Neural cell (in vitro differentiated cells): ENCODE results near the gene ALOXE3. TPM values are rescaled to one million over a fixed set of nuclear protein-coding genes. Genes with fewer than 3 reads are reported as not detected.

Experiments used
- H2AFZ ChIP-seq: fragments of 200-600, 300-800 bp; sonication (generic), shearing (Covaris generic); 2 replicates; pipeline ENCODE4 v1.6.0; 2014; ENCODE audit warnings: low read depth, mild to moderate bottlenecking, antibody characterized with exemption, low read length, moderate library complexity
- H3F3A ChIP-seq: fragments of 200-600 bp; shearing (Covaris generic); 2 replicates; pipeline ENCODE4 v1.6.1; 2016; ENCODE audit warnings: mild to moderate bottlenecking, moderate library complexity, mixed read lengths, antibody characterized with exemption, low read length; ENCODE audit not compliant: insufficient read depth, poor library complexity, severe bottlenecking
- H3K27ac ChIP-seq: fragments of 200-600, 300-800 bp; sonication (generic), shearing (Covaris generic); 2 replicates; pipeline ENCODE4 v1.5.1; 2014; ENCODE audit warnings: mild to moderate bottlenecking, low read length, moderate library complexity
- H3K27me3 ChIP-seq: fragments of 300-800, 200-600 bp; sonication (generic), shearing (Covaris generic); 2 replicates; pipeline ENCODE4 v1.6.0; 2014; ENCODE audit warnings: mild to moderate bottlenecking, low read depth, low read length, moderate library complexity; ENCODE audit not compliant: insufficient read depth
- H3K36me3 ChIP-seq: fragments of 300-800, 200-600 bp; sonication (generic), shearing (Covaris generic); 2 replicates; pipeline ENCODE4 v1.5.1; 2014; ENCODE audit warnings: mild to moderate bottlenecking, antibody characterized with exemption, low read length, moderate library complexity; ENCODE audit not compliant: insufficient read depth
- H3K4me2 ChIP-seq: fragments of 300-800, 200-600 bp; sonication (generic), shearing (Covaris generic); 2 replicates; pipeline ENCODE4 v1.6.0; 2014; ENCODE audit warnings: mild to moderate bottlenecking, low read length
- H3K4me3 ChIP-seq: fragments of 300-800, 200-600 bp; sonication (generic), shearing (Covaris generic); 2 replicates; pipeline ENCODE4 v1.5.1; 2014; ENCODE audit warnings: mild to moderate bottlenecking, low read length, moderate library complexity
- H3K79me2 ChIP-seq: fragments of 200-600 bp; shearing (Covaris generic); replicated peaks from 2 replicates; pipeline ENCODE4 v1.6.0; 2014; ENCODE audit warnings: mild to moderate bottlenecking, low read length, moderate library complexity; ENCODE audit not compliant: insufficient read depth
- H3K9ac ChIP-seq: fragments of 300-800, 200-600 bp; sonication (generic), shearing (Covaris generic); 2 replicates; pipeline ENCODE4 v1.6.1; 2016; ENCODE audit warnings: mild to moderate bottlenecking, low read length, mixed read lengths
- H3K9me2 ChIP-seq: fragments of 200-600 bp; shearing (Covaris generic); 2 replicates; pipeline ENCODE4 v1.6.1; 2016; ENCODE audit warnings: mild to moderate bottlenecking, low read length, mixed read lengths; ENCODE audit not compliant: insufficient read depth
- H3K9me3 ChIP-seq: fragments of 200-600, 300-800 bp; sonication (generic), shearing (Covaris generic); 2 replicates; pipeline ENCODE4 v1.6.1; 2016; ENCODE audit warnings: mild to moderate bottlenecking, mixed run types, low read length, moderate library complexity, mixed read lengths
- H4K20me1 ChIP-seq: fragments of 200-600 bp; shearing (Covaris generic); 2 replicates; pipeline ENCODE4 v1.6.1; 2016; ENCODE audit warnings: mild to moderate bottlenecking, mixed run types; ENCODE audit not compliant: insufficient read depth
- EP300 ChIP-seq: fragments of 450-650 bp; conservative IDR thresholded peaks from 2 replicates; pipeline ENCODE4 v1.6.1; 2014; ENCODE audit warnings: antibody characterized with exemption, mild to moderate bottlenecking, moderate library complexity; ENCODE audit not compliant: poor library complexity, severe bottlenecking
- EZH2 ChIP-seq: fragments of 200-600, 300-800 bp; shearing (Covaris generic), sonication (generic); IDR thresholded peaks from 2 replicates; pipeline ENCODE4 v1.6.1; 2014; ENCODE audit warnings: antibody characterized with exemption, low read length, borderline replicate concordance, mild to moderate bottlenecking; ENCODE audit not compliant: insufficient read depth, poor library complexity, severe bottlenecking
- MXI1 ChIP-seq: fragments of 450-650 bp; conservative IDR thresholded peaks from 2 replicates; pipeline ENCODE4 v1.6.1; 2014; ENCODE audit warnings: antibody characterized with exemption, mild to moderate bottlenecking; ENCODE audit not compliant: poor library complexity, severe bottlenecking
- POLR2AphosphoS5 ChIP-seq: IDR thresholded peaks from 2 replicates; pipeline ENCODE4 v1.6.1; 2012
- RAD21 ChIP-seq: fragments of 450-650 bp; conservative IDR thresholded peaks from 2 replicates; pipeline ENCODE4 v1.6.1; 2014; ENCODE audit warnings: antibody characterized with exemption, mild to moderate bottlenecking, moderate library complexity
- SMC3 ChIP-seq: fragments of 450-650 bp; conservative IDR thresholded peaks from 2 replicates; pipeline ENCODE4 v1.6.1; 2014; ENCODE audit warnings: antibody characterized with exemption, mild to moderate bottlenecking, moderate library complexity; ENCODE audit not compliant: poor library complexity
- TAF1 ChIP-seq: IDR thresholded peaks from 2 replicates; pipeline ENCODE4 v1.6.1; 2012; ENCODE audit warnings: low read depth
- polyA plus RNA-seq: library from polyadenylated mRNA; depleted of rRNA; stranded (reverse); fragments of >200 nt; gene quantifications from 2 replicates; pipeline ENCODE4 v1.2.3, GENCODE V29; 2014
- TF ChIP-seq, protein P1 (sequence below): fragments of 450-650 bp; IDR thresholded peaks from 2 replicates; pipeline ENCODE4 v1.5.1; 2014; ENCODE audit warnings: antibody characterized with exemption, mild to moderate bottlenecking, moderate library complexity; ENCODE audit not compliant: poor library complexity, severe bottlenecking
- TF ChIP-seq, protein P2 (sequence below): IDR thresholded peaks from 2 replicates; pipeline ENCODE4 v1.6.1; 2012; ENCODE audit warnings: borderline replicate concordance

The ALOXE3 gene
- polyA plus RNA-seq, 1 donor from 2014 or later: 0.77 TPM

GRCh38 chr17:8059131-8059530 lies 59.2 kb downstream of the ALOXE3 start:
- Histone ChIP-seq H3K27ac (no peak overlapping the region), H2AFZ (no peak overlapping the region), H3K27me3 (peaks cover 51% of the 10 kb centered on the region), H3F3A (no peaks in the 10 kb centered on the region), H3K79me2 (no peaks in the 10 kb centered on the region), H3K4me2 (no peak overlapping the region), H3K9ac (no peak overlapping the region), H3K36me3 (no peaks in the 10 kb centered on the region), H3K9me3 (no peaks in the 10 kb centered on the region), H3K4me3 (no peak overlapping the region), H4K20me1 (no peaks in the 10 kb centered on the region), H3K9me2 (no peaks in the 10 kb centered on the region)
- TF ChIP-seq TAF1 (no peak), EZH2 (no peak), MXI1 (no peak), SMC3 (no peak), EP300 (no peak), POLR2AphosphoS5 (no peak), RAD21 (no peak)
- TF ChIP-seq, protein P1, sequence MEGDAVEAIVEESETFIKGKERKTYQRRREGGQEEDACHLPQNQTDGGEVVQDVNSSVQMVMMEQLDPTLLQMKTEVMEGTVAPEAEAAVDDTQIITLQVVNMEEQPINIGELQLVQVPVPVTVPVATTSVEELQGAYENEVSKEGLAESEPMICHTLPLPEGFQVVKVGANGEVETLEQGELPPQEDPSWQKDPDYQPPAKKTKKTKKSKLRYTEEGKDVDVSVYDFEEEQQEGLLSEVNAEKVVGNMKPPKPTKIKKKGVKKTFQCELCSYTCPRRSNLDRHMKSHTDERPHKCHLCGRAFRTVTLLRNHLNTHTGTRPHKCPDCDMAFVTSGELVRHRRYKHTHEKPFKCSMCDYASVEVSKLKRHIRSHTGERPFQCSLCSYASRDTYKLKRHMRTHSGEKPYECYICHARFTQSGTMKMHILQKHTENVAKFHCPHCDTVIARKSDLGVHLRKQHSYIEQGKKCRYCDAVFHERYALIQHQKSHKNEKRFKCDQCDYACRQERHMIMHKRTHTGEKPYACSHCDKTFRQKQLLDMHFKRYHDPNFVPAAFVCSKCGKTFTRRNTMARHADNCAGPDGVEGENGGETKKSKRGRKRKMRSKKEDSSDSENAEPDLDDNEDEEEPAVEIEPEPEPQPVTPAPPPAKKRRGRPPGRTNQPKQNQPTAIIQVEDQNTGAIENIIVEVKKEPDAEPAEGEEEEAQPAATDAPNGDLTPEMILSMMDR: no peak
- TF ChIP-seq, protein P2, sequence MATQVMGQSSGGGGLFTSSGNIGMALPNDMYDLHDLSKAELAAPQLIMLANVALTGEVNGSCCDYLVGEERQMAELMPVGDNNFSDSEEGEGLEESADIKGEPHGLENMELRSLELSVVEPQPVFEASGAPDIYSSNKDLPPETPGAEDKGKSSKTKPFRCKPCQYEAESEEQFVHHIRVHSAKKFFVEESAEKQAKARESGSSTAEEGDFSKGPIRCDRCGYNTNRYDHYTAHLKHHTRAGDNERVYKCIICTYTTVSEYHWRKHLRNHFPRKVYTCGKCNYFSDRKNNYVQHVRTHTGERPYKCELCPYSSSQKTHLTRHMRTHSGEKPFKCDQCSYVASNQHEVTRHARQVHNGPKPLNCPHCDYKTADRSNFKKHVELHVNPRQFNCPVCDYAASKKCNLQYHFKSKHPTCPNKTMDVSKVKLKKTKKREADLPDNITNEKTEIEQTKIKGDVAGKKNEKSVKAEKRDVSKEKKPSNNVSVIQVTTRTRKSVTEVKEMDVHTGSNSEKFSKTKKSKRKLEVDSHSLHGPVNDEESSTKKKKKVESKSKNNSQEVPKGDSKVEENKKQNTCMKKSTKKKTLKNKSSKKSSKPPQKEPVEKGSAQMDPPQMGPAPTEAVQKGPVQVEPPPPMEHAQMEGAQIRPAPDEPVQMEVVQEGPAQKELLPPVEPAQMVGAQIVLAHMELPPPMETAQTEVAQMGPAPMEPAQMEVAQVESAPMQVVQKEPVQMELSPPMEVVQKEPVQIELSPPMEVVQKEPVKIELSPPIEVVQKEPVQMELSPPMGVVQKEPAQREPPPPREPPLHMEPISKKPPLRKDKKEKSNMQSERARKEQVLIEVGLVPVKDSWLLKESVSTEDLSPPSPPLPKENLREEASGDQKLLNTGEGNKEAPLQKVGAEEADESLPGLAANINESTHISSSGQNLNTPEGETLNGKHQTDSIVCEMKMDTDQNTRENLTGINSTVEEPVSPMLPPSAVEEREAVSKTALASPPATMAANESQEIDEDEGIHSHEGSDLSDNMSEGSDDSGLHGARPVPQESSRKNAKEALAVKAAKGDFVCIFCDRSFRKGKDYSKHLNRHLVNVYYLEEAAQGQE: no peak

- Histone ChIP-seq H3K27ac (no peak overlapping the region), H4K20me1 (no peaks in the 10 kb centered on the region), H3K9ac (no peak overlapping the region), H3F3A (no peaks in the 10 kb centered on the region), H3K36me3 (no peaks in the 10 kb centered on the region), H2AFZ (no peak overlapping the region), H3K4me2 (no peak overlapping the region), H3K4me3 (no peak overlapping the region), H3K9me3 (no peaks in the 10 kb centered on the region), H3K27me3 (peaks cover 39% of the 10 kb centered on the region), H3K9me2 (no peaks in the 10 kb centered on the region), H3K79me2 (no peaks in the 10 kb centered on the region)
- TF ChIP-seq EP300 (no peak), EZH2 (no peak), RAD21 (peak; percentile 89), POLR2AphosphoS5 (no peak), MXI1 (peak; percentile 71), SMC3 (peak; percentile 85)
- TF ChIP-seq, protein P2: no peak
- TF ChIP-seq, protein P1: peak; percentile 93
Observed at GRCh38 chr17:8057691-8058114, 60.6 kb downstream of the ALOXE3 start.
